Smooth muscle cell (in vitro differentiated cells): ENCODE data around the gene VWA3A. TPM values are rescaled to one million over a fixed set of nuclear protein-coding genes. Genes with fewer than 3 reads are reported as not detected.

ENCODE experiments used
- DNase-seq: peaks from one replicate; lab custom pipeline; 2025; ENCODE audit not compliant: unreplicated experiment; lab: John Stamatoyannopoulos, UW
- H2AFZ ChIP-seq: fragments of 200-600 bp; sonication (generic); 2 replicates; pipeline ENCODE4 v1.6.0; 2016; ENCODE audit warnings: antibody characterized with exemption, low read depth, mild to moderate bottlenecking
- H3F3A ChIP-seq: fragments of 200-600 bp; sonication (generic); 2 replicates; pipeline ENCODE4 v1.6.0; 2017; ENCODE audit warnings: antibody characterized with exemption, low read depth
- H3K27ac ChIP-seq: fragments of 200-600 bp; sonication (generic); 2 replicates; pipeline ENCODE4 v1.5.1; 2016; ENCODE audit warnings: low read depth, mild to moderate bottlenecking
- H3K27me3 ChIP-seq: fragments of 200-600 bp; sonication (generic); 2 replicates; pipeline ENCODE4 v1.6.1; 2016; ENCODE audit warnings: low read depth, mild to moderate bottlenecking
- H3K36me3 ChIP-seq: fragments of 200-600 bp; sonication (generic); 2 replicates; pipeline ENCODE4 v1.5.1; 2016; ENCODE audit warnings: low read depth
- H3K4me1 ChIP-seq: fragments of 200-600 bp; sonication (generic); 2 replicates; pipeline ENCODE4 v1.5.1; 2016; ENCODE audit warnings: low read depth
- H3K4me2 ChIP-seq: fragments of 200-600 bp; sonication (generic); 2 replicates; pipeline ENCODE4 v1.6.0; 2016; ENCODE audit warnings: mild to moderate bottlenecking
- H3K4me3 ChIP-seq: fragments of 200-600 bp; sonication (generic); 2 replicates; pipeline ENCODE4 v1.5.1; 2016; ENCODE audit warnings: mild to moderate bottlenecking
- H3K79me2 ChIP-seq: fragments of 200-600 bp; sonication (generic); 2 replicates; pipeline ENCODE4 v1.6.0; 2016; ENCODE audit warnings: low read depth, mild to moderate bottlenecking
- H3K9ac ChIP-seq: fragments of 200-600 bp; sonication (generic); 2 replicates; pipeline ENCODE4 v1.6.0; 2016; ENCODE audit warnings: low read depth
- H3K9me3 ChIP-seq: fragments of 200-600 bp; sonication (generic); replicated peaks from 2 replicates; pipeline ENCODE4 v1.5.1; 2016; ENCODE audit warnings: low read depth
- H4K20me1 ChIP-seq: fragments of 200-600 bp; sonication (generic); 2 replicates; pipeline ENCODE4 v1.6.0; 2016; ENCODE audit warnings: low read depth
- CTCF ChIP-seq: fragments of 200-600 bp; sonication (generic); IDR thresholded peaks from 2 replicates; pipeline ENCODE4 v1.5.1; 2017; ENCODE audit warnings: borderline replicate concordance, mild to moderate bottlenecking, antibody characterized with exemption; ENCODE audit not compliant: insufficient read depth, poor library complexity, severe bottlenecking
- WGBS: methylation state at CpG from one replicate; pipeline ENCODE4 v1.1.7; 2016; ENCODE audit warnings: low lambda C conversion rate; 5-methylcytosine and 5-hydroxymethylcytosine counted together
- polyA plus RNA-seq: library from polyadenylated mRNA; unstranded; fragments of >200 nt; fragmentation: Nextera tagmentation; extraction: Ambion mirVana; gene quantifications from 2 replicates; pipeline ENCODE4 v1.2.1, GENCODE V29; 2016
- total RNA-seq: library from RNA; depleted of rRNA; stranded (reverse); fragments of >200 nt; gene quantifications from 2 replicates; pipeline ENCODE4 v1.2.3, GENCODE V29; 2014

The VWA3A gene
- total and polyA plus RNA-seq, 2 experiments from 2014 or later, result not detected

- WGBS, result 85% methylated on average over 1 of the region's 1 CpG
- Histone ChIP-seq H4K20me1 (peaks cover 68% of the 10 kb centered on the region), H3K27ac (no peak overlapping the region), H3K9ac (no peak overlapping the region), H3K9me3 (no peaks in the 10 kb centered on the region), H3K27me3 (no peaks in the 10 kb centered on the region), H3K4me2 (no peak overlapping the region), H3K4me1 (peaks cover 21% of the 10 kb centered on the region), H3F3A (no peaks in the 10 kb centered on the region), H2AFZ (no peak overlapping the region), H3K36me3 (no peaks in the 10 kb centered on the region), H3K4me3 (no peak overlapping the region), H3K79me2 (peaks cover 14% of the 10 kb centered on the region)
- no peak for TF ChIP-seq CTCF
- DNase-seq, result no peak
These were observed 28.4 kb upstream of the VWA3A start for GRCh38 chr16:22063888-22064467.

GRCh38 chr16:22065252-22065651, 27.1 kb upstream of the VWA3A start:
- no peak overlapping the region for H3K9ac ChIP-seq
- no peaks in the 10 kb centered on the region for H3K36me3 ChIP-seq
- WGBS, result 85% methylated on average over 1 of the region's 1 CpG
- no peak for TF ChIP-seq CTCF
- H3K4me3 ChIP-seq, result no peak overlapping the region
- no peak overlapping the region for H3K27ac ChIP-seq
- H3K9me3 ChIP-seq, result no peaks in the 10 kb centered on the region
- H2AFZ ChIP-seq, result no peak overlapping the region
- H3K4me2 ChIP-seq, result no peak overlapping the region
- no peaks in the 10 kb centered on the region for H3K27me3 ChIP-seq
- no peak for DNase-seq
- H3F3A ChIP-seq, result no peaks in the 10 kb centered on the region
- H3K79me2 ChIP-seq, result peaks cover 14% of the 10 kb centered on the region
- H4K20me1 ChIP-seq, result peaks cover 55% of the 10 kb centered on the region
- H3K4me1 ChIP-seq, result peaks cover 21% of the 10 kb centered on the region

GRCh38 chr16:22070361-22071330, 21.7 kb upstream of the VWA3A start:
- TF ChIP-seq CTCF, result no peak
- H3K27ac ChIP-seq, result no peak overlapping the region
- no peaks in the 10 kb centered on the region for H3K27me3 ChIP-seq
- H3F3A ChIP-seq, result no peaks in the 10 kb centered on the region
- no peak overlapping the region for H3K4me2 ChIP-seq
- peaks cover 19% of the 10 kb centered on the region for H3K79me2 ChIP-seq
- H3K9ac ChIP-seq, result no peak overlapping the region
- no peaks in the 10 kb centered on the region for H3K36me3 ChIP-seq
- DNase-seq, result no peak
- H3K9me3 ChIP-seq, result no peaks in the 10 kb centered on the region
- peaks cover 41% of the 10 kb centered on the region for H4K20me1 ChIP-seq
- H2AFZ ChIP-seq, result no peak overlapping the region
- H3K4me3 ChIP-seq, result no peak overlapping the region
- no peaks in the 10 kb centered on the region for H3K4me1 ChIP-seq
- 94% methylated on average over 12 of the region's 12 CpGs for WGBS
